OCI-LY1 (cell line): ENCODE measurements around the gene LNX1.
A peak's percentile ranks its signal among the peaks of the same experiment; 100 is the strongest.

ENCODE experiments used
- H2AFZ ChIP-seq: fragments of 200-600 bp; sonication (generic), shearing (Covaris generic); 2 replicates; pipeline ENCODE4 v1.6.0; 2014; ENCODE audit warnings: antibody characterized with exemption, mild to moderate bottlenecking, low read length
- H3F3A ChIP-seq: fragments of 200-600 bp; sonication (generic), shearing (Covaris generic); 2 replicates; pipeline ENCODE4 v1.6.0; 2014; ENCODE audit warnings: mild to moderate bottlenecking, antibody characterized with exemption, low read length, moderate library complexity; ENCODE audit not compliant: insufficient read depth
- H3K27ac ChIP-seq: fragments of 200-600 bp; sonication (generic); 2 replicates; pipeline ENCODE4 v1.5.1; 2014; ENCODE audit warnings: low read length, mixed run types, mild to moderate bottlenecking, low read depth; ENCODE audit not compliant: poor library complexity, severe bottlenecking
- H3K27me3 ChIP-seq: fragments of 200-600 bp; sonication (generic); 2 replicates; pipeline ENCODE4 v1.6.0; 2014; ENCODE audit warnings: antibody characterized with exemption, mild to moderate bottlenecking, low read length, moderate library complexity; ENCODE audit not compliant: insufficient read depth
- H3K36me3 ChIP-seq: fragments of 200-600 bp; sonication (generic); 2 replicates; pipeline ENCODE4 v1.6.1; 2014; ENCODE audit warnings: mild to moderate bottlenecking, antibody characterized with exemption, low read length, moderate library complexity, mixed read lengths; ENCODE audit not compliant: insufficient read depth
- H3K4me1 ChIP-seq: fragments of 200-600 bp; sonication (generic); 2 replicates; pipeline ENCODE4 v1.5.1; 2014; ENCODE audit warnings: mild to moderate bottlenecking, low read length, moderate library complexity; ENCODE audit not compliant: insufficient read depth, severe bottlenecking
- H3K4me2 ChIP-seq: fragments of 200-600 bp; sonication (generic), shearing (Covaris generic); 2 replicates; pipeline ENCODE4 v1.6.1; 2014; ENCODE audit warnings: low read length
- H3K4me3 ChIP-seq: fragments of 200-600 bp; sonication (generic); 2 replicates; pipeline ENCODE4 v1.5.1; 2014; ENCODE audit warnings: low read length, low read depth, mild to moderate bottlenecking, mixed read lengths; ENCODE audit not compliant: poor library complexity, severe bottlenecking
- H3K79me2 ChIP-seq: fragments of 200-600 bp; shearing (Covaris generic); 2 replicates; pipeline ENCODE4 v1.6.1; 2016; ENCODE audit warnings: mixed run types, low read length, mixed read lengths; ENCODE audit not compliant: insufficient read depth
- H3K9ac ChIP-seq: fragments of 200-600 bp; sonication (generic), shearing (Covaris generic); 2 replicates; pipeline ENCODE4 v1.6.1; 2014; ENCODE audit warnings: mild to moderate bottlenecking, low read length, mixed read lengths
- H3K9me2 ChIP-seq: fragments of 200-600 bp; sonication (generic), shearing (Covaris generic); 2 replicates; pipeline ENCODE4 v1.6.1; 2014; ENCODE audit warnings: low read depth, mild to moderate bottlenecking, low read length, mixed read lengths
- H3K9me3 ChIP-seq: fragments of 200-600 bp; shearing (Covaris generic); 2 replicates; pipeline ENCODE4 v1.6.1; 2014; ENCODE audit warnings: low read length, mixed read lengths
- H4K20me1 ChIP-seq: fragments of 200-600 bp; sonication (generic), shearing (Covaris generic); 2 replicates; pipeline ENCODE4 v1.6.0; 2016; ENCODE audit warnings: mild to moderate bottlenecking, low read length; ENCODE audit not compliant: insufficient read depth
- EZH2 ChIP-seq: fragments of 200-600 bp; sonication (generic), shearing (Covaris generic); IDR thresholded peaks from 2 replicates; pipeline ENCODE4 v1.8.0; 2017; ENCODE audit warnings: borderline replicate concordance, mixed run types, mild to moderate bottlenecking, antibody characterized with exemption, low read length, moderate library complexity, mixed read lengths
- TF ChIP-seq, protein P1 (sequence below): fragments of 200-600 bp; sonication (generic), shearing (Covaris generic); IDR thresholded peaks from 2 replicates; pipeline ENCODE4 v1.5.1; 2017; ENCODE audit warnings: mild to moderate bottlenecking, antibody characterized with exemption, low read length, moderate library complexity, mixed read lengths

LNX1 gene

DNA sequence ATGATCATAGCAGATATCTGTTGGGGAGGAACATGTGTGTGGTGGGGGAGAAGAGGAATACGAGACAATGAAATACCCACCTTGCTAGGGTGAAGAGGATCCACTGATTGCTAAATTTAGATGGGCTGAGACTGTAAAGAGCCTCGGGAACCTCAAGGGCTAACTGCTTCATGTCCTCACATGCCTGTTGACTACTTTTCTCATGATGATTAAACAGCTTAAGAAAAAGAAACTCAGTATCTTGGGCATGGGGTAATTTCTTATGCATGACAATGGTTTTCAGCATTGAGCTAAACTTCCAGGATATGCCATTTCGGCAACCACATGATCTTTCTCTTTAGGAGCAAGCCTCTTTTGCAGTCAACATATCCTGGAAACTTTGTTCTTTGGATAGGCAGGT is 3.9 kb upstream of the LNX1 start:
- H3K4me3 ChIP-seq, result no peak overlapping the region
- no peaks in the 10 kb centered on the region for H3K9me3 ChIP-seq
- H3K4me2 ChIP-seq, result no peak overlapping the region
- no peaks in the 10 kb centered on the region for H3F3A ChIP-seq
- TF ChIP-seq EZH2, result no peak
- TF ChIP-seq, protein P1, sequence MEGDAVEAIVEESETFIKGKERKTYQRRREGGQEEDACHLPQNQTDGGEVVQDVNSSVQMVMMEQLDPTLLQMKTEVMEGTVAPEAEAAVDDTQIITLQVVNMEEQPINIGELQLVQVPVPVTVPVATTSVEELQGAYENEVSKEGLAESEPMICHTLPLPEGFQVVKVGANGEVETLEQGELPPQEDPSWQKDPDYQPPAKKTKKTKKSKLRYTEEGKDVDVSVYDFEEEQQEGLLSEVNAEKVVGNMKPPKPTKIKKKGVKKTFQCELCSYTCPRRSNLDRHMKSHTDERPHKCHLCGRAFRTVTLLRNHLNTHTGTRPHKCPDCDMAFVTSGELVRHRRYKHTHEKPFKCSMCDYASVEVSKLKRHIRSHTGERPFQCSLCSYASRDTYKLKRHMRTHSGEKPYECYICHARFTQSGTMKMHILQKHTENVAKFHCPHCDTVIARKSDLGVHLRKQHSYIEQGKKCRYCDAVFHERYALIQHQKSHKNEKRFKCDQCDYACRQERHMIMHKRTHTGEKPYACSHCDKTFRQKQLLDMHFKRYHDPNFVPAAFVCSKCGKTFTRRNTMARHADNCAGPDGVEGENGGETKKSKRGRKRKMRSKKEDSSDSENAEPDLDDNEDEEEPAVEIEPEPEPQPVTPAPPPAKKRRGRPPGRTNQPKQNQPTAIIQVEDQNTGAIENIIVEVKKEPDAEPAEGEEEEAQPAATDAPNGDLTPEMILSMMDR, result no peak
- no peaks in the 10 kb centered on the region for H3K27me3 ChIP-seq
- H3K9ac ChIP-seq, result no peak overlapping the region
- H3K9me2 ChIP-seq, result no peaks in the 10 kb centered on the region
- H2AFZ ChIP-seq, result no peak overlapping the region
- no peaks in the 10 kb centered on the region for H3K36me3 ChIP-seq
- no peaks in the 10 kb centered on the region for H4K20me1 ChIP-seq
- H3K79me2 ChIP-seq, result no peaks in the 10 kb centered on the region
- H3K4me1 ChIP-seq, result no peaks in the 10 kb centered on the region
- no peak overlapping the region for H3K27ac ChIP-seq

DNA sequence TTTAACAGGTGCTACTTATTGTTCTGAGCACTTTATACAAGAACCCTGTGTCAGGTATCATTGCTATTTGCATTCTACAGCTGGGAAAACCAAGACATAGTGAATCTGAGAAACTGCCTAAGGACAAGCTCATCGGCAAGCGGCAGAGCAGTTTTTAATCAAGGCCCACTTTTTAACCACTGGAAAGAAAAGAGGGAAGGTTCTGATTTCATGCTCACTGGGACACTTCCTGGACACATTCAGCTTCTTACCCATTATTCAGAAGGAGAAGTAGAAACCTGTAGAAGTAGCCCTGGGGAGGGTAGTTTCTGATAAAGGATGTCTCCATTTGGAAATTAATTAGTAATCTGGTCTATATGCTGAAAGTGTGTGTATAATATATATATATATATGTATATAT is 2.5 kb upstream of the LNX1 start:
- Histone ChIP-seq H3K27me3 (no peaks in the 10 kb centered on the region), H3K4me3 (no peak overlapping the region), H4K20me1 (no peaks in the 10 kb centered on the region), H3K27ac (no peak overlapping the region), H2AFZ (no peak overlapping the region), H3K79me2 (no peaks in the 10 kb centered on the region), H3F3A (no peaks in the 10 kb centered on the region), H3K4me1 (no peaks in the 10 kb centered on the region), H3K9me3 (no peaks in the 10 kb centered on the region), H3K36me3 (no peaks in the 10 kb centered on the region), H3K9me2 (no peaks in the 10 kb centered on the region), H3K9ac (no peak overlapping the region), H3K4me2 (no peak overlapping the region)
- no peak for TF ChIP-seq EZH2

GRCh38 chr4:53592686-53593501 is 1.6 kb upstream of the LNX1 start:
- H3K9me2 ChIP-seq, result no peaks in the 10 kb centered on the region
- no peaks in the 10 kb centered on the region for H3K27me3 ChIP-seq
- H3K4me3 ChIP-seq, result no peak overlapping the region
- no peaks in the 10 kb centered on the region for H4K20me1 ChIP-seq
- TF ChIP-seq, protein P1, result no peak
- TF ChIP-seq EZH2, result no peak
- no peaks in the 10 kb centered on the region for H3F3A ChIP-seq
- H2AFZ ChIP-seq, result no peak overlapping the region
- H3K4me2 ChIP-seq, result peak overlapping the region; percentile 17; the same call in 1 of the 2 replicates
- H3K36me3 ChIP-seq, result no peaks in the 10 kb centered on the region
- no peaks in the 10 kb centered on the region for H3K4me1 ChIP-seq
- no peak overlapping the region for H3K27ac ChIP-seq
- H3K9me3 ChIP-seq, result no peaks in the 10 kb centered on the region
- H3K9ac ChIP-seq, result no peak overlapping the region
- H3K79me2 ChIP-seq, result no peaks in the 10 kb centered on the region

- no peak overlapping the region for H3K4me3 ChIP-seq
- H3K9me3 ChIP-seq, result no peaks in the 10 kb centered on the region
- no peaks in the 10 kb centered on the region for H3K9me2 ChIP-seq
- H3K4me1 ChIP-seq, result no peaks in the 10 kb centered on the region
- no peak overlapping the region for H2AFZ ChIP-seq
- no peak overlapping the region for H3K27ac ChIP-seq
- no peaks in the 10 kb centered on the region for H3F3A ChIP-seq
- no peaks in the 10 kb centered on the region for H4K20me1 ChIP-seq
- TF ChIP-seq, protein P1, result no peak
- TF ChIP-seq EZH2, result no peak
- H3K36me3 ChIP-seq, result no peaks in the 10 kb centered on the region
- H3K79me2 ChIP-seq, result no peaks in the 10 kb centered on the region
- H3K27me3 ChIP-seq, result no peaks in the 10 kb centered on the region
- no peak overlapping the region for H3K4me2 ChIP-seq
- no peak overlapping the region for H3K9ac ChIP-seq
Measured at GRCh38 chr4:53592122-53592521, 836 bp upstream of the LNX1 start.
